WTC11 (cell line): Measurements from ENCODE around the gene FREM2. TPM values are rescaled to one million over a fixed set of nuclear protein-coding genes. Genes with fewer than 3 reads are reported as not detected.

Experiments
- ATAC-seq: fragments of 200-7000 bp; cut with Tn5 transposase; 2 replicates; pipeline ENCODE4 v1.10.0; 2021; ENCODE audit warnings: mild to moderate bottlenecking, moderate library complexity
- CTCF ChIA-PET: fragments of 300-600 bp; sonication (Branson Sonifier 250); formaldehyde crosslinking; loops from one replicate; lab custom pipeline; 2021; ENCODE audit warnings: antibody characterized with exemption; lab: Charles Lee
- POLR2A ChIA-PET: fragments of 350-600 bp; sonication (Branson Sonifier 250); formaldehyde crosslinking; loops from one replicate; lab custom pipeline; 2021; ENCODE audit warnings: antibody characterized with exemption; lab: Charles Lee
- DNase-seq: peaks from one replicate; pipeline ENCODE4 v3.0.0; 2021; ENCODE audit warnings: low spot score
- H3K27ac Mint-ChIP-seq: 2 replicates; pipeline ENCODE4 v1.8.0; 2021; ENCODE audit warnings: mixed read lengths
- H3K27me3 Mint-ChIP-seq: 2 replicates; pipeline ENCODE4 v1.8.0; 2021; ENCODE audit warnings: low read depth, mild to moderate bottlenecking, moderate library complexity, mixed read lengths
- H3K36me3 Mint-ChIP-seq: 2 replicates; pipeline ENCODE4 v1.8.0; 2021; ENCODE audit warnings: mixed read lengths
- H3K4me1 Mint-ChIP-seq: 2 replicates; pipeline ENCODE4 v1.8.0; 2022; ENCODE audit warnings: mixed read lengths
- H3K4me3 Mint-ChIP-seq: 2 replicates; pipeline ENCODE4 v1.8.0; 2021; ENCODE audit warnings: mild to moderate bottlenecking, moderate library complexity, mixed read lengths
- H3K9me3 Mint-ChIP-seq: 2 replicates; pipeline ENCODE4 v1.8.0; 2021; ENCODE audit warnings: mixed read lengths
- ARID4B ChIP-seq: sonication (generic); formaldehyde crosslinking; IDR thresholded peaks from 2 replicates; pipeline ENCODE4 v1.8.0; 2023; ENCODE audit warnings: missing genetic modification reagents, mild to moderate bottlenecking, borderline replicate concordance
- ATF1 ChIP-seq: sonication (generic); formaldehyde crosslinking; IDR thresholded peaks from 2 replicates; pipeline ENCODE4 v1.8.1; 2023; ENCODE audit warnings: mild to moderate bottlenecking, moderate library complexity, missing genetic modification reagents
- CBFB ChIP-seq: sonication (generic); formaldehyde crosslinking; IDR thresholded peaks from 2 replicates; pipeline ENCODE4 v1.8.1; 2022; ENCODE audit warnings: mild to moderate bottlenecking, low read depth, missing genetic modification reagents
- CREM ChIP-seq: sonication (generic); formaldehyde crosslinking; IDR thresholded peaks from 2 replicates; pipeline ENCODE4 v1.8.1; 2022; ENCODE audit warnings: mild to moderate bottlenecking, missing genetic modification reagents, moderate library complexity
- ELF4 ChIP-seq: sonication (generic); formaldehyde crosslinking; IDR thresholded peaks from 2 replicates; pipeline ENCODE4 v1.8.1; 2022; ENCODE audit warnings: low read depth, mild to moderate bottlenecking, moderate library complexity, missing genetic modification reagents
- ERG ChIP-seq: fragments of 250-450 bp; sonication (Bioruptor Pico); IDR thresholded peaks from 2 replicates; pipeline ENCODE4 v1.8.0; 2021; ENCODE audit warnings: mild to moderate bottlenecking
- FOXK1 ChIP-seq: sonication (generic); formaldehyde crosslinking; IDR thresholded peaks from 2 replicates; pipeline ENCODE4 v1.8.0; 2022; ENCODE audit warnings: mild to moderate bottlenecking, moderate library complexity, missing genetic modification reagents
- GABPB1 ChIP-seq: sonication (generic); formaldehyde crosslinking; IDR thresholded peaks from 2 replicates; pipeline ENCODE4 v1.8.1; 2023; ENCODE audit warnings: mild to moderate bottlenecking, missing genetic modification reagents
- GRHL2 ChIP-seq: fragments of 250-450 bp; sonication (Bioruptor Pico); IDR thresholded peaks from 2 replicates; pipeline ENCODE4 v1.8.0; 2022; ENCODE audit warnings: mild to moderate bottlenecking, moderate library complexity; ENCODE audit not compliant: insufficient replicate concordance, severe bottlenecking
- GTF2I ChIP-seq: fragments of 250-450 bp; sonication (Bioruptor Pico); conservative IDR thresholded peaks from 2 replicates; pipeline ENCODE4 v1.4.0; 2021; ENCODE audit warnings: mild to moderate bottlenecking
- HMGA2 ChIP-seq: fragments of 250-450 bp; sonication (Bioruptor Pico); IDR thresholded peaks from 2 replicates; pipeline ENCODE4 v1.4.0; 2021; ENCODE audit warnings: mild to moderate bottlenecking, moderate library complexity
- MYBL2 ChIP-seq: sonication (generic); formaldehyde crosslinking; IDR thresholded peaks from 2 replicates; pipeline ENCODE4 v1.8.1; 2023; ENCODE audit warnings: mild to moderate bottlenecking, moderate library complexity, missing genetic modification reagents
- NR2C2 ChIP-seq: sonication (generic); formaldehyde crosslinking; IDR thresholded peaks from 2 replicates; pipeline ENCODE4 v1.8.0; 2022; ENCODE audit warnings: mild to moderate bottlenecking, missing genetic modification reagents
- OVOL2 ChIP-seq: fragments of 250-450 bp; sonication (Bioruptor Pico); IDR thresholded peaks from 2 replicates; pipeline ENCODE4 v1.9.0; 2021; ENCODE audit warnings: mild to moderate bottlenecking, borderline replicate concordance
- SMAD3 ChIP-seq: sonication (generic); formaldehyde crosslinking; IDR thresholded peaks from 2 replicates; pipeline ENCODE4 v1.8.0; 2022; ENCODE audit warnings: missing genetic modification reagents, mild to moderate bottlenecking, borderline replicate concordance
- SMAD4 ChIP-seq: sonication (generic); formaldehyde crosslinking; IDR thresholded peaks from 2 replicates; pipeline ENCODE4 v1.8.0; 2022; ENCODE audit warnings: mild to moderate bottlenecking, missing genetic modification reagents
- ZNF396 ChIP-seq: fragments of 250-450 bp; sonication (Bioruptor Pico); IDR thresholded peaks from 2 replicates; pipeline ENCODE4 v1.8.0; 2021; ENCODE audit warnings: mild to moderate bottlenecking, moderate library complexity, borderline replicate concordance
- ZNF416 ChIP-seq: fragments of 250-450 bp; sonication (Bioruptor Pico); IDR thresholded peaks from 2 replicates; pipeline ENCODE4 v1.9.0; 2021; ENCODE audit warnings: mild to moderate bottlenecking, inconsistent platforms
- total RNA-seq: library from RNA; stranded (reverse); gene quantifications from 3 replicates; pipeline ENCODE4 v1.2.3, GENCODE V29; 2021
- TF ChIP-seq, protein P1 (sequence below): fragments of 250-450 bp; sonication (Bioruptor Pico); IDR thresholded peaks from 2 replicates; pipeline ENCODE4 v1.9.0; 2021; ENCODE audit warnings: moderate library complexity, mild to moderate bottlenecking, inconsistent platforms, borderline replicate concordance
- TF ChIP-seq, protein P2 (sequence below): fragments of 250-450 bp; sonication (Bioruptor Pico); IDR thresholded peaks from 2 replicates; pipeline ENCODE4 v1.9.0; 2021; ENCODE audit warnings: mild to moderate bottlenecking
- TF ChIP-seq, protein P3 (sequence below): sonication (generic); formaldehyde crosslinking; IDR thresholded peaks from 2 replicates; pipeline ENCODE4 v1.8.1; 2022; ENCODE audit warnings: low read depth, missing genetic modification reagents, borderline replicate concordance

FREM2 gene
- total RNA-seq, 1 experiment from 2014 or later: 23.7 TPM

DNA sequence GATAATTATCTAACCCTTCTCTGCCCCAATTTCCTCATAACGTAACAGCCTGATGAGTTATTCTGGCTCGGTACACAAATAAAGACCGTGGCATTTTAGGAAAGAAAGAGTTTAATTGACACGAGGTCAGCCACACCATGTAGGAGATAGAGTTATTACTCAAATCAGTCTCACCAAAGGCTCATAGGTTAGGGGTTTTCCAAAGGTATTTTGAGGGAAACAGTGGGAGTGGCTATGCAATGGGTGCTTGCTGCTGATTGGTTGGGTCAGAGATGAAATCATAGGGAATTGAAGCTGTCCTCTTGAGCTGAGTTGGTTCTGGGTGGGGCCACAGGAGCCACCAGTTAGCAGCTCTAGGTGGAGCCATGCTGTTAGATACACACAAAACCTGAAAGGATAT is 137.5 kb downstream of the FREM2 start (continued):
- TF ChIP-seq, protein P1, sequence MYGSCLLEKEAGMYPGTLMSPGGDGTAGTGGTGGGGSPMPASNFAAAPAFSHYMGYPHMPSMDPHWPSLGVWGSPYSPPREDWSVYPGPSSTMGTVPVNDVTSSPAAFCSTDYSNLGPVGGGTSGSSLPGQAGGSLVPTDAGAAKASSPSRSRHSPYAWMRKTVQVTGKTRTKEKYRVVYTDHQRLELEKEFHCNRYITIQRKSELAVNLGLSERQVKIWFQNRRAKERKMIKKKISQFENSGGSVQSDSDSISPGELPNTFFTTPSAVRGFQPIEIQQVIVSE (CRISPR knock-in tag): no peak
- no peak for TF ChIP-seq MYBL2 (CRISPR knock-in tag)
- TF ChIP-seq GRHL2 (CRISPR knock-in tag): no peak
- no peak for TF ChIP-seq ERG (CRISPR knock-in tag)
- TF ChIP-seq NR2C2 (CRISPR knock-in tag): no peak
- TF ChIP-seq HMGA2 (CRISPR knock-in tag): no peak
- TF ChIP-seq ZNF396 (CRISPR knock-in tag): no peak

DNA sequence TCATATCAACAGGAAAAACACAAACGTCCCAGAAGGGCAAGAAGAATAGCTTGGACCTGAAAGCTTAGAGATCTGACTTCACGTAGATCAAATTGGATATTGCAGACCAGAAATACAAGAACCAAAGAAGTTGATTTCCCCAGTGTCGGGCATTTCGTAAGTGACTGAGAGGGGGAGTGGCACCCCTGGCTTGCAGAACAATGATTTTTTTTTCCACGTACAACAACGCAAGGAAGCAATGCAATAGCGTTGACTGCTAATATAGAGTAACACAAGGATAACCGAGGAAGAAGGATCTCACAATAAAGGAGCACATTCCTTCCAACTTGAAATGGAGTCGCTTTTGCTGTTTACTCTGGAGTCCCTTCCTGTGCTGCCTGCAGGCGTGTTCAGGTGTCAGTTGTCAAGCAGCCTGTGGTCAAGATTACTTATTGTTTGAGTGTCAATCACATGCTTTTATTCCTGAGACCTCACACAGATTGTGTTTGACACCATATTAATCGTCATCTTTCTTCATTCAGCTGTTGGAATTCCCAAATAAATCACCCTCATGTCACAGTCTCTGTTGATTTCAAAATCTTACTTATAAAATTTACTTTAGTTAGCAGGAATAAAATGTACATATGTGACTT is 139.4 kb downstream of the FREM2 start:
- Mint-ChIP-seq H3K27me3 (no peaks in the 10 kb centered on the region), H3K4me3 (no peak overlapping the region), H3K27ac (no peak overlapping the region), H3K9me3 (no peaks in the 10 kb centered on the region), H3K36me3 (no peaks in the 10 kb centered on the region), H3K4me1 (peaks cover 14% of the 10 kb centered on the region)
- TF ChIP-seq, protein P2, sequence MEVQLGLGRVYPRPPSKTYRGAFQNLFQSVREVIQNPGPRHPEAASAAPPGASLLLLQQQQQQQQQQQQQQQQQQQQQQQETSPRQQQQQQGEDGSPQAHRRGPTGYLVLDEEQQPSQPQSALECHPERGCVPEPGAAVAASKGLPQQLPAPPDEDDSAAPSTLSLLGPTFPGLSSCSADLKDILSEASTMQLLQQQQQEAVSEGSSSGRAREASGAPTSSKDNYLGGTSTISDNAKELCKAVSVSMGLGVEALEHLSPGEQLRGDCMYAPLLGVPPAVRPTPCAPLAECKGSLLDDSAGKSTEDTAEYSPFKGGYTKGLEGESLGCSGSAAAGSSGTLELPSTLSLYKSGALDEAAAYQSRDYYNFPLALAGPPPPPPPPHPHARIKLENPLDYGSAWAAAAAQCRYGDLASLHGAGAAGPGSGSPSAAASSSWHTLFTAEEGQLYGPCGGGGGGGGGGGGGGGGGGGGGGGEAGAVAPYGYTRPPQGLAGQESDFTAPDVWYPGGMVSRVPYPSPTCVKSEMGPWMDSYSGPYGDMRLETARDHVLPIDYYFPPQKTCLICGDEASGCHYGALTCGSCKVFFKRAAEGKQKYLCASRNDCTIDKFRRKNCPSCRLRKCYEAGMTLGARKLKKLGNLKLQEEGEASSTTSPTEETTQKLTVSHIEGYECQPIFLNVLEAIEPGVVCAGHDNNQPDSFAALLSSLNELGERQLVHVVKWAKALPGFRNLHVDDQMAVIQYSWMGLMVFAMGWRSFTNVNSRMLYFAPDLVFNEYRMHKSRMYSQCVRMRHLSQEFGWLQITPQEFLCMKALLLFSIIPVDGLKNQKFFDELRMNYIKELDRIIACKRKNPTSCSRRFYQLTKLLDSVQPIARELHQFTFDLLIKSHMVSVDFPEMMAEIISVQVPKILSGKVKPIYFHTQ (CRISPR knock-in tag): no peak
- no peak for TF ChIP-seq CBFB (CRISPR knock-in tag)
- no peak for TF ChIP-seq ATF1
- TF ChIP-seq, protein P3, sequence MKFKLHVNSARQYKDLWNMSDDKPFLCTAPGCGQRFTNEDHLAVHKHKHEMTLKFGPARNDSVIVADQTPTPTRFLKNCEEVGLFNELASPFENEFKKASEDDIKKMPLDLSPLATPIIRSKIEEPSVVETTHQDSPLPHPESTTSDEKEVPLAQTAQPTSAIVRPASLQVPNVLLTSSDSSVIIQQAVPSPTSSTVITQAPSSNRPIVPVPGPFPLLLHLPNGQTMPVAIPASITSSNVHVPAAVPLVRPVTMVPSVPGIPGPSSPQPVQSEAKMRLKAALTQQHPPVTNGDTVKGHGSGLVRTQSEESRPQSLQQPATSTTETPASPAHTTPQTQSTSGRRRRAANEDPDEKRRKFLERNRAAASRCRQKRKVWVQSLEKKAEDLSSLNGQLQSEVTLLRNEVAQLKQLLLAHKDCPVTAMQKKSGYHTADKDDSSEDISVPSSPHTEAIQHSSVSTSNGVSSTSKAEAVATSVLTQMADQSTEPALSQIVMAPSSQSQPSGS (CRISPR knock-in tag): no peak
- TF ChIP-seq SMAD4 (CRISPR knock-in tag): no peak
- no peak for TF ChIP-seq SMAD3 (CRISPR knock-in tag)
- TF ChIP-seq ELF4 (CRISPR knock-in tag): no peak
- TF ChIP-seq GABPB1: no peak
- no peak for TF ChIP-seq ARID4B (CRISPR knock-in tag)
- no peak for TF ChIP-seq GTF2I (CRISPR knock-in tag)
- TF ChIP-seq OVOL2 (CRISPR knock-in tag): no peak
- TF ChIP-seq ZNF416 (CRISPR knock-in tag): no peak
- TF ChIP-seq CREM (CRISPR knock-in tag): no peak
- TF ChIP-seq FOXK1 (CRISPR knock-in tag): no peak
- TF ChIP-seq GRHL2 (CRISPR knock-in tag): no peak
- POLR2A ChIA-PET: no interaction called here
- DNase-seq: no peak
- no peak for ATAC-seq
- CTCF ChIA-PET: no interaction called here
